SU-DHL-6 (cell line): ENCODE data around the gene WASHC3.

Experiments
- H2AFZ ChIP-seq: fragments of 200-600 bp; sonication (generic); 2 replicates; pipeline ENCODE4 v1.6.1; 2014; ENCODE audit warnings: low read depth, mild to moderate bottlenecking, moderate library complexity, mixed read lengths, antibody characterized with exemption, low read length; ENCODE audit not compliant: severe bottlenecking
- H3F3A ChIP-seq: fragments of 200-600 bp; shearing (Covaris generic); 2 replicates; pipeline ENCODE4 v1.6.0; 2016; ENCODE audit warnings: antibody characterized with exemption, mild to moderate bottlenecking; ENCODE audit not compliant: insufficient read depth
- H3K27ac ChIP-seq: fragments of 200-600 bp; sonication (generic); 2 replicates; pipeline ENCODE4 v1.5.1; 2016; ENCODE audit warnings: low read depth, mild to moderate bottlenecking, low read length, moderate library complexity, mixed read lengths
- H3K27me3 ChIP-seq: fragments of 200-600 bp; sonication (generic), shearing (Covaris generic); 2 replicates; pipeline ENCODE4 v1.6.0; 2014; ENCODE audit warnings: mild to moderate bottlenecking, low read length
- H3K36me3 ChIP-seq: fragments of 200-600 bp; sonication (generic); 2 replicates; pipeline ENCODE4 v1.6.1; 2014; ENCODE audit warnings: mild to moderate bottlenecking, low read length, mixed read lengths
- H3K4me2 ChIP-seq: fragments of 300-600, 200-600 bp; shearing (Covaris generic), sonication (generic); 2 replicates; pipeline ENCODE4 v1.6.0; 2014; ENCODE audit warnings: low read length, low read depth, mild to moderate bottlenecking; ENCODE audit not compliant: poor library complexity, severe bottlenecking
- H3K4me3 ChIP-seq: fragments of 200-600 bp; sonication (generic); 2 replicates; pipeline ENCODE4 v1.5.1; 2014; ENCODE audit warnings: antibody characterized with exemption, low read length, mild to moderate bottlenecking, mixed read lengths; ENCODE audit not compliant: insufficient read depth, poor library complexity, severe bottlenecking
- H3K79me2 ChIP-seq: fragments of 200-600 bp; sonication (generic); 2 replicates; pipeline ENCODE4 v1.6.1; 2014; ENCODE audit warnings: mild to moderate bottlenecking, low read length, moderate library complexity; ENCODE audit not compliant: insufficient read depth
- H3K9ac ChIP-seq: fragments of 200-600 bp; sonication (generic); 2 replicates; pipeline ENCODE4 v1.7.0; 2014; ENCODE audit warnings: mild to moderate bottlenecking, low read length
- H3K9me2 ChIP-seq: fragments of 200-600 bp; sonication (generic); replicated peaks from 2 replicates; pipeline ENCODE4 v1.6.1; 2014; ENCODE audit warnings: low read length; ENCODE audit not compliant: insufficient read depth
- H3K9me3 ChIP-seq: fragments of 200-600 bp; sonication (generic); 2 replicates; pipeline ENCODE4 v1.6.1; 2014; ENCODE audit warnings: low read length, mixed read lengths; ENCODE audit not compliant: insufficient read depth
- H4K20me1 ChIP-seq: fragments of 200-600 bp; sonication (generic); 2 replicates; pipeline ENCODE4 v1.6.1; 2014; ENCODE audit warnings: low read depth, mild to moderate bottlenecking, antibody characterized with exemption, low read length, moderate library complexity, mixed read lengths
- CTCF ChIP-seq: fragments of 200-600 bp; sonication (generic); IDR thresholded peaks from one replicate; pipeline ENCODE4 v1.5.1; 2017; ENCODE audit warnings: antibody characterized with exemption, mild to moderate bottlenecking, low read length, moderate library complexity; ENCODE audit not compliant: insufficient read depth, poor library complexity, severe bottlenecking
- EZH2phosphoT487 ChIP-seq: fragments of 200-600 bp; sonication (generic), shearing (Covaris generic); conservative IDR thresholded peaks from 2 replicates; pipeline ENCODE4 v1.6.1; 2018; ENCODE audit warnings: mild to moderate bottlenecking, antibody characterized with exemption, low read length, moderate library complexity, mixed read lengths

The WASHC3 gene

DNA sequence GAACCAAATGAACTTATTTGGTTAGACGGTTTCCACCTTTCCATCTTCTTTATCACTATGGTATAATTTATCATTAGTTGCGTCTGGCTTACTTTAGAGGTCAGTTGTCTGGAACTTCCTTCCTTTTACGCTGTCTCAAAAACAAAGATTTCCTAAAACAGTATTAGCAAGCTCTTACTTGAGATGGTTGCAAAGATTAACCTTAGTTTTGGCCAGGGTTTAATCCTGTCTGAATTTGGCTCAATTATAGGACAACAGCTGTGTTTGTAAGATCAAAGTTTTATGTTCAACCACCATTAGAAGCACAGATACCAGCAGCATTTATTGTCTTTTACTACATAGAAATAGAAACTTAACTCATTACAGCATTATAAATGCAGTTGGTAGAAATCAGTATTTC, 7.9 kb upstream of the WASHC3 start:
- Histone ChIP-seq H3K27me3 (no peaks in the 10 kb centered on the region), H3K9me3 (no peaks in the 10 kb centered on the region), H3K27ac (no peak overlapping the region), H3K36me3 (peaks cover 5% of the 10 kb centered on the region; the same call in 1 of the 2 replicates), H3K4me3 (no peak overlapping the region), H2AFZ (no peak overlapping the region), H3K9ac (no peak overlapping the region), H4K20me1 (no peaks in the 10 kb centered on the region), H3K4me2 (no peak overlapping the region), H3F3A (no peaks in the 10 kb centered on the region), H3K9me2 (no peaks in the 10 kb centered on the region), H3K79me2 (no peaks in the 10 kb centered on the region)
- TF ChIP-seq EZH2phosphoT487 (no peak), CTCF (no peak)

DNA sequence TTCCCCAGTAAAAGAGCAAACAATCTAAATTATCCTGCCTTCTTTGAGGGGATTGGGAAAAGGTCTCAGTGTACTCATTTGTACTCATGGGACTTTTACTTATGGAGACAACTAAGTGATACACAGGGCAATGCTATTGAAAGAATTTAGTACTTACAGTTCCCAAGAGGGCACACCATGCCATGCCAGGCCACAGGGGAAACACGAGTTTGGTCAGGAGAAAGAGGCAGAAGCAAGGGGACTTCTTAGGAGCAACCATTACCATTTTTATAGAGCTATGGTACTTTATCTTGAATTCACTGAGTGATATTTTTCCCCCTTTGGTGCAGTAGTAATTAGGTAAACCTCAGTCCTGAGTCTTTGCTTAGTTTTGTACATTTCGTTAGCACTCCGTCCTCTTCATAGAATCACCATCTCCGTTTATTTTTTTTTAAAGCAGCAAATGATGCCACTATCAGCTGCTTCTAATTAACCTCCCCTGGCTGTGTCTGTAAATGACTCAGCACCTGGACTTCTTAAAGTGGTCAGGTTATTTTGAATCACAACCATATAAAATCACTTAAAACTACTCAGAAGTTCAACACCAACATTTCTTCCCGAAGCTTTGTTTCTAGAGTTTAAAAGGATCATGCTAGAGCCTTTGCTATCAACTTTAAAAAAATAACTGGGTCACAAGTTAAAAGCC, 5.9 kb upstream of the WASHC3 start:
- Histone ChIP-seq H3K27me3 (no peaks in the 10 kb centered on the region), H4K20me1 (no peaks in the 10 kb centered on the region), H3K9me3 (no peaks in the 10 kb centered on the region), H3K4me3 (no peak overlapping the region), H3K79me2 (no peaks in the 10 kb centered on the region), H3F3A (no peaks in the 10 kb centered on the region), H3K9me2 (no peaks in the 10 kb centered on the region), H3K27ac (no peak overlapping the region), H3K9ac (no peak overlapping the region), H3K36me3 (no peaks in the 10 kb centered on the region), H3K4me2 (no peak overlapping the region), H2AFZ (no peak overlapping the region)
- no peak for TF ChIP-seq EZH2phosphoT487
- no peak for TF ChIP-seq CTCF

- Histone ChIP-seq H3K9me2 (no peaks in the 10 kb centered on the region), H3K27ac (no peak overlapping the region), H3K79me2 (no peaks in the 10 kb centered on the region), H3K9me3 (no peaks in the 10 kb centered on the region), H3K9ac (no peak overlapping the region), H2AFZ (peak overlapping the region; percentile 11), H3K4me3 (no peak overlapping the region), H3K27me3 (no peaks in the 10 kb centered on the region), H3K36me3 (no peaks in the 10 kb centered on the region), H3K4me2 (no peak overlapping the region), H3F3A (peaks cover 4% of the 10 kb centered on the region; the same call in 1 of the 2 replicates), H4K20me1 (no peaks in the 10 kb centered on the region)
- TF ChIP-seq CTCF (no peak), EZH2phosphoT487 (no peak)
These were observed 2.7 kb upstream of the WASHC3 start for GRCh38 chr12:102064476-102064875.
